Measurements from ENCODE around the gene RRP1. TPM values are rescaled to one million over a fixed set of nuclear protein-coding genes. Genes with fewer than 3 reads are reported as not detected.

RRP1 gene
- total RNA-seq, 1 experiment from 2014 or later, result 76.7 TPM

DNA sequence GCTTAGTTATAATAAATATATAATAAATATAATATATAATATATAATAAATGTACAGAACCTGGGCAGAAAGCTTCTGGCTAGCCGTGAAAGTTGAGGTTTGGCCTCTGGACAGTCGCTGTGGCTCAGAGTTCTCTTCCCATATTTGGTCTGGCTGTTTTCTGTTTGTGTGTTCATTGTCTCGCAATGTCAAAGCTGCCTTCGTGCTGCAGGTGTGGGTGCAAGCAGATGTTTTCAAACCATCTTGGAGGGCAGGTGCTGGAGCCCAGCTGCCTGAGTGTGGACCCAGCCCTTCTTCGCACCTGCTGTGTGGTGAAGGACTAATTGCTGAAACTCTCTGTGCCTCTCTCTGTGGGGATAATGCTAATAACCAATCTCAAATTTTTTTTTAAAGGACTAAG is 9.7 kb upstream of the RRP1 start:
- H3K36me3 Mint-ChIP-seq (ENCODE audit: insufficient read depth in 1 of 3, low read depth in 3 of 3), result peaks cover 1 to 2% (median 1%) of the 10 kb centered on the region in 3 experiments; a peak in 5 of 7 replicates
- Histone ChIP-seq H2AFZ (ENCODE audit: low read length) (no peak overlapping the region), H2BK12ac (ENCODE audit: insufficient read length, low read depth, low read length) (no peak overlapping the region), H2BK5ac (ENCODE audit: insufficient read length, low read length) (no peak overlapping the region), H3K27me3 (ENCODE audit: insufficient read depth, low read length) (no peaks in the 10 kb centered on the region), H3K23me2 (ENCODE audit: insufficient read length, low read depth, low read length, poor library complexity, severe bottlenecking) (no peaks in the 10 kb centered on the region), H3T11ph (ENCODE audit: low read length) (no peak overlapping the region), H3K79me1 (ENCODE audit: insufficient read depth, low read depth, low read length, poor library complexity, severe bottlenecking) (no peaks in the 10 kb centered on the region), H2AK5ac (ENCODE audit: insufficient read length, low read length) (no peak overlapping the region), H2BK15ac (ENCODE audit: low read depth, low read length) (no peak overlapping the region), H4K5ac (ENCODE audit: insufficient read length, low read depth, low read length) (no peak overlapping the region), H3K4ac (ENCODE audit: low read depth, low read length) (no peak overlapping the region), H3K9ac (ENCODE audit: extremely low read depth, insufficient read length, low read length) (no peak overlapping the region), H4K8ac (replicated peaks; ENCODE audit: insufficient read length, low read depth, low read length) (no peak overlapping the region), H4K20me1 (ENCODE audit: control insufficient read depth, insufficient read depth, insufficient read length) (no peaks in the 10 kb centered on the region), H3K56ac (ENCODE audit: insufficient read length, low read depth, low read length) (no peak overlapping the region), H2BK120ac (ENCODE audit: low read depth, low read length, poor library complexity, severe bottlenecking) (no peak overlapping the region), H3K4me1 (ENCODE audit: insufficient read depth, low read length) (peaks cover 3% of the 10 kb centered on the region; the same call in 1 of the 2 replicates), H4K91ac (ENCODE audit: insufficient read length, low read depth, low read length) (no peak overlapping the region), H3K18ac (ENCODE audit: insufficient read length, low read depth, low read length) (no peak overlapping the region), H3K9me3 (ENCODE audit: control insufficient read depth, low read depth, low read length) (no peaks in the 10 kb centered on the region), H3K14ac (ENCODE audit: insufficient read depth, low read length) (no peak overlapping the region), H3K4me2 (ENCODE audit: insufficient read depth, insufficient read length, low read length) (no peak overlapping the region), H2BK20ac (ENCODE audit: low read depth, low read length, poor library complexity, severe bottlenecking) (no peak overlapping the region), H3K27ac (ENCODE audit: insufficient read length, low read depth, low read length) (no peak overlapping the region), H3K79me2 (ENCODE audit: insufficient read depth, low read length) (no peaks in the 10 kb centered on the region; the same call in 1 of the 2 replicates), H3K23ac (ENCODE audit: insufficient read length, low read depth, low read length) (no peak overlapping the region)
- H3K27ac Mint-ChIP-seq, result no peak overlapping the region
- peaks cover 1% of the 10 kb centered on the region for H3K27me3 Mint-ChIP-seq (ENCODE audit: low read depth)
- H3K4me3 Mint-ChIP-seq, result no peak overlapping the region; a peak in 1 of 5 replicates
- WGBS (ENCODE audit: extremely low coverage, insufficient read length, low lambda C conversion rate), result no CpG with 5 or more reads among the region's 5 CpGs
- H3K9me3 Mint-ChIP-seq, result no peaks in the 10 kb centered on the region; a peak in 1 of 5 replicates
- no peak for DNase-seq
- peaks cover 23 to 25% of the 10 kb centered on the region in 2 experiments for H3K4me1 Mint-ChIP-seq
- TF ChIP-seq, protein P1, sequence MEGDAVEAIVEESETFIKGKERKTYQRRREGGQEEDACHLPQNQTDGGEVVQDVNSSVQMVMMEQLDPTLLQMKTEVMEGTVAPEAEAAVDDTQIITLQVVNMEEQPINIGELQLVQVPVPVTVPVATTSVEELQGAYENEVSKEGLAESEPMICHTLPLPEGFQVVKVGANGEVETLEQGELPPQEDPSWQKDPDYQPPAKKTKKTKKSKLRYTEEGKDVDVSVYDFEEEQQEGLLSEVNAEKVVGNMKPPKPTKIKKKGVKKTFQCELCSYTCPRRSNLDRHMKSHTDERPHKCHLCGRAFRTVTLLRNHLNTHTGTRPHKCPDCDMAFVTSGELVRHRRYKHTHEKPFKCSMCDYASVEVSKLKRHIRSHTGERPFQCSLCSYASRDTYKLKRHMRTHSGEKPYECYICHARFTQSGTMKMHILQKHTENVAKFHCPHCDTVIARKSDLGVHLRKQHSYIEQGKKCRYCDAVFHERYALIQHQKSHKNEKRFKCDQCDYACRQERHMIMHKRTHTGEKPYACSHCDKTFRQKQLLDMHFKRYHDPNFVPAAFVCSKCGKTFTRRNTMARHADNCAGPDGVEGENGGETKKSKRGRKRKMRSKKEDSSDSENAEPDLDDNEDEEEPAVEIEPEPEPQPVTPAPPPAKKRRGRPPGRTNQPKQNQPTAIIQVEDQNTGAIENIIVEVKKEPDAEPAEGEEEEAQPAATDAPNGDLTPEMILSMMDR (conservative IDR thresholded peaks at IDR 0.05), result no peak

All from H9 (cell line).